GM23338 (cell line): ENCODE results near the gene THBS1. TPM values are rescaled to one million over a fixed set of nuclear protein-coding genes. Genes with fewer than 3 reads are reported as not detected.

Experiments used
- ATAC-seq: fragments of 200-7000 bp; cut with Tn5 transposase; 3 replicates; pipeline ENCODE4 v1.9.1; 2020
- DNase-seq: peaks from one replicate; pipeline ENCODE4 v3.0.0-alpha.2; 2015; ENCODE audit warnings: low spot score
- H2AFZ ChIP-seq: fragments of 200-600 bp; sonication (generic); 2 replicates; pipeline ENCODE4 v1.8.0; 2016; ENCODE audit warnings: antibody characterized with exemption, mild to moderate bottlenecking, moderate library complexity
- H3F3A ChIP-seq: fragments of 200-600 bp; sonication (generic); replicated peaks from 2 replicates; pipeline ENCODE4 v1.8.0; 2017; ENCODE audit warnings: antibody characterized with exemption, mixed run types, low read depth
- H3K27ac ChIP-seq: fragments of 200-600 bp; sonication (generic); 2 replicates; pipeline ENCODE4 v1.6.1; 2016; ENCODE audit warnings: low read depth
- H3K27me3 ChIP-seq: fragments of 200-600 bp; sonication (generic); 2 replicates; pipeline ENCODE4 v1.8.0; 2016; ENCODE audit warnings: mild to moderate bottlenecking, mixed run types, moderate library complexity; ENCODE audit not compliant: insufficient read depth
- H3K36me3 ChIP-seq: fragments of 200-600 bp; sonication (generic); 2 replicates; pipeline ENCODE4 v1.8.0; 2016; ENCODE audit warnings: mild to moderate bottlenecking; ENCODE audit not compliant: insufficient read depth
- H3K4me1 ChIP-seq: fragments of 200-600 bp; sonication (generic); 2 replicates; pipeline ENCODE4 v1.8.0; 2016; ENCODE audit warnings: mild to moderate bottlenecking, moderate library complexity; ENCODE audit not compliant: insufficient read depth
- H3K4me2 ChIP-seq: fragments of 200-600 bp; sonication (generic); 2 replicates; pipeline ENCODE4 v1.7.1; 2017; ENCODE audit warnings: mixed run types
- H3K4me3 ChIP-seq: fragments of 200-600 bp; sonication (generic); 2 replicates; pipeline ENCODE4 v1.6.1; 2016; ENCODE audit warnings: mixed run types
- H3K79me2 ChIP-seq: fragments of 200-600 bp; sonication (generic); replicated peaks from 2 replicates; pipeline ENCODE4 v1.8.0; 2017; ENCODE audit warnings: mild to moderate bottlenecking; ENCODE audit not compliant: insufficient read depth
- H3K9me2 ChIP-seq: fragments of 200-600 bp; sonication (generic); 2 replicates; pipeline ENCODE4 v1.8.0; 2017; ENCODE audit not compliant: insufficient read depth
- H4K20me1 ChIP-seq: fragments of 200-600 bp; sonication (generic); replicated peaks from 2 replicates; pipeline ENCODE4 v1.8.0; 2017; ENCODE audit warnings: mild to moderate bottlenecking; ENCODE audit not compliant: insufficient read depth
- H3K27ac Mint-ChIP-seq: 2 replicates; pipeline ENCODE4 v1.8.0; 2020; ENCODE audit warnings: inconsistent platforms, mild to moderate bottlenecking, moderate library complexity, mixed read lengths
- H3K27me3 Mint-ChIP-seq: 3 replicates; pipeline ENCODE4 v1.8.0; 2022; ENCODE audit warnings: low read depth, mild to moderate bottlenecking, moderate library complexity, mixed read lengths, inconsistent platforms; ENCODE audit not compliant: insufficient read depth, poor library complexity
- H3K36me3 Mint-ChIP-seq: 3 replicates; pipeline ENCODE4 v1.8.0; 2021; ENCODE audit warnings: low read depth, mild to moderate bottlenecking, inconsistent platforms, moderate library complexity, mixed read lengths
- H3K4me1 Mint-ChIP-seq: 3 replicates; pipeline ENCODE4 v1.8.0; 2020; ENCODE audit warnings: mild to moderate bottlenecking, inconsistent platforms, mixed read lengths
- H3K4me3 Mint-ChIP-seq: 3 replicates; pipeline ENCODE4 v1.8.0; 2021; ENCODE audit warnings: moderate library complexity, mild to moderate bottlenecking, inconsistent platforms, mixed read lengths
- H3K9me3 Mint-ChIP-seq: 3 replicates; pipeline ENCODE4 v1.8.0; 2020; ENCODE audit warnings: moderate library complexity, mild to moderate bottlenecking, inconsistent platforms, mixed read lengths
- CREB1 ChIP-seq: fragments of 250-450 bp; sonication (Bioruptor Pico); IDR thresholded peaks from 2 replicates; pipeline ENCODE4 v1.5.0; 2020; ENCODE audit warnings: low read depth, mild to moderate bottlenecking, moderate library complexity
- CTCF ChIP-seq, 2 experiments: fragments of 200-600 bp in 1 of 2; sonication (generic) in 1 of 2; conservative IDR thresholded peaks; 2 replicates each; pipeline versions ENCODE4 v1.5.1 to v1.6.1; 2016 to 2017; ENCODE audit warnings: antibody characterized with exemption in 2 of 2, low read depth in 2 of 2, mild to moderate bottlenecking in 2 of 2, moderate library complexity in 1 of 2
- EZH2 ChIP-seq: fragments of 200-600 bp; sonication (generic); IDR thresholded peaks from one replicate; pipeline ENCODE4 v1.8.0; 2017; ENCODE audit warnings: antibody characterized with exemption, mild to moderate bottlenecking, low read depth; ENCODE audit not compliant: unreplicated experiment
- EZH2phosphoT487 ChIP-seq: fragments of 200-600 bp; sonication (generic); IDR thresholded peaks from one replicate; pipeline ENCODE4 v1.8.1; 2018; ENCODE audit warnings: antibody characterized with exemption; ENCODE audit not compliant: unreplicated experiment
- JUNB ChIP-seq: IDR thresholded peaks from one replicate; pipeline ENCODE4 v1.6.1; 2016; ENCODE audit warnings: antibody characterized with exemption; ENCODE audit not compliant: unreplicated experiment
- NANOG ChIP-seq: IDR thresholded peaks from 2 replicates; pipeline ENCODE4 v1.6.1; 2016; ENCODE audit warnings: antibody characterized with exemption, borderline replicate concordance
- POLR2AphosphoS5 ChIP-seq: IDR thresholded peaks from 2 replicates; pipeline ENCODE4 v1.6.1; 2016; ENCODE audit warnings: antibody characterized with exemption, low read depth
- REST ChIP-seq: IDR thresholded peaks from one replicate; pipeline ENCODE4 v1.6.1; 2018; ENCODE audit warnings: antibody characterized with exemption; ENCODE audit not compliant: unreplicated experiment
- STAT1 ChIP-seq: IDR thresholded peaks from one replicate; pipeline ENCODE4 v1.6.1; 2016; ENCODE audit warnings: antibody characterized with exemption; ENCODE audit not compliant: unreplicated experiment
- ZNF331 ChIP-seq: fragments of 250-450 bp; sonication (Bioruptor Pico); IDR thresholded peaks from 2 replicates; pipeline ENCODE4 v1.5.0; 2020; ENCODE audit warnings: low read depth, mild to moderate bottlenecking, moderate library complexity
- polyA plus RNA-seq: library from polyadenylated mRNA; unstranded; fragments of >200 nt; fragmentation: Nextera tagmentation; extraction: Ambion mirVana; gene quantifications from 2 replicates; pipeline ENCODE4 v1.2.1, GENCODE V29; 2016
- total RNA-seq: library from RNA; depleted of rRNA; stranded (reverse); fragments of >200 nt; shearing (Covaris generic); gene quantifications from 2 replicates; pipeline ENCODE4 v1.2.3, GENCODE V29; 2014
- TF ChIP-seq, protein P1 (sequence below): IDR thresholded peaks from 2 replicates; pipeline ENCODE4 v1.6.1; 2016; ENCODE audit warnings: antibody characterized with exemption

The THBS1 gene
- total and polyA plus RNA-seq, 2 experiments from 2014 or later, result 21.7 to 81.9 TPM

- no peak for TF ChIP-seq REST
Measured at GRCh38 chr15:39629906-39630305, 49.0 kb downstream of the THBS1 start (continued).

- Histone ChIP-seq H3F3A (no peaks in the 10 kb centered on the region), H2AFZ (no peak overlapping the region), H4K20me1 (no peaks in the 10 kb centered on the region), H3K36me3 (no peaks in the 10 kb centered on the region), H3K79me2 (no peaks in the 10 kb centered on the region), H3K27ac (no peak overlapping the region), H3K27me3 (no peaks in the 10 kb centered on the region), H3K4me3 (no peak overlapping the region), H3K9me2 (0 out of 2 replicates have a peak, but pooled peaks cover 5% of the 10 kb centered on the region), H3K4me1 (no peaks in the 10 kb centered on the region), H3K4me2 (no peak overlapping the region)
- ATAC-seq, result no peak; the same call in 2 of the 3 replicates
- DNase-seq, result no peak
- Mint-ChIP-seq H3K4me1 (peaks cover 2% of the 10 kb centered on the region; the same call in 1 of the 3 replicates), H3K9me3 (no peaks in the 10 kb centered on the region), H3K27me3 (peaks cover 5% of the 10 kb centered on the region), H3K4me3 (no peak overlapping the region), H3K27ac (no peak overlapping the region), H3K36me3 (no peaks in the 10 kb centered on the region)
- TF ChIP-seq EZH2 (no peak), CTCF (conservative IDR thresholded peaks at IDR 0.05; ENCODE audit: low read depth in 2 of 2) (peak in 1 of 2 experiments; percentile 14; a peak in 1 of 4 replicates)
Measured at GRCh38 chr15:39631357-39631756, 50.5 kb downstream of the THBS1 start.

GRCh38 chr15:39638041-39638440 lies 57.2 kb downstream of the THBS1 start:
- Histone ChIP-seq H3K4me3 (no peak overlapping the region), H3F3A (no peaks in the 10 kb centered on the region), H2AFZ (no peak overlapping the region), H3K36me3 (no peaks in the 10 kb centered on the region), H3K4me2 (no peak overlapping the region), H4K20me1 (no peaks in the 10 kb centered on the region), H3K79me2 (no peaks in the 10 kb centered on the region), H3K27ac (no peak overlapping the region), H3K4me1 (no peaks in the 10 kb centered on the region), H3K27me3 (no peaks in the 10 kb centered on the region), H3K9me2 (peaks cover 5% of the 10 kb centered on the region; the same call in 1 of the 2 replicates)
- H3K4me1 Mint-ChIP-seq, result peaks cover 23% of the 10 kb centered on the region
- no peaks in the 10 kb centered on the region for H3K36me3 Mint-ChIP-seq
- ATAC-seq, result no peak
- H3K4me3 Mint-ChIP-seq, result no peak overlapping the region
- H3K27me3 Mint-ChIP-seq, result peaks cover 5% of the 10 kb centered on the region
- no peak for DNase-seq
- no peaks in the 10 kb centered on the region for H3K9me3 Mint-ChIP-seq
- H3K27ac Mint-ChIP-seq, result no peak overlapping the region
- no peak for TF ChIP-seq JUNB
- no peak for TF ChIP-seq CREB1 (CRISPR knock-in tag)
- TF ChIP-seq ZNF331 (CRISPR knock-in tag), result no peak
- TF ChIP-seq STAT1, result no peak
- no peak for TF ChIP-seq POLR2AphosphoS5
- no peak for TF ChIP-seq EZH2
- no peak for TF ChIP-seq CTCF (conservative IDR thresholded peaks at IDR 0.05; ENCODE audit: low read depth in 2 of 2)
- TF ChIP-seq NANOG, result no peak
- no peak for TF ChIP-seq EZH2phosphoT487
- TF ChIP-seq, protein P1, sequence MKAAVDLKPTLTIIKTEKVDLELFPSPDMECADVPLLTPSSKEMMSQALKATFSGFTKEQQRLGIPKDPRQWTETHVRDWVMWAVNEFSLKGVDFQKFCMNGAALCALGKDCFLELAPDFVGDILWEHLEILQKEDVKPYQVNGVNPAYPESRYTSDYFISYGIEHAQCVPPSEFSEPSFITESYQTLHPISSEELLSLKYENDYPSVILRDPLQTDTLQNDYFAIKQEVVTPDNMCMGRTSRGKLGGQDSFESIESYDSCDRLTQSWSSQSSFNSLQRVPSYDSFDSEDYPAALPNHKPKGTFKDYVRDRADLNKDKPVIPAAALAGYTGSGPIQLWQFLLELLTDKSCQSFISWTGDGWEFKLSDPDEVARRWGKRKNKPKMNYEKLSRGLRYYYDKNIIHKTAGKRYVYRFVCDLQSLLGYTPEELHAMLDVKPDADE, result no peak
